Astrocyte (in vitro differentiated cells and primary cell): Measurements from ENCODE around the gene VAV1. TPM values are rescaled to one million over a fixed set of nuclear protein-coding genes. Genes with fewer than 3 reads are reported as not detected.

ENCODE experiments used
- DNase-seq: peaks from one replicate; pipeline ENCODE4 v3.0.0-alpha.2; 2010; ENCODE audit warnings: low read depth
- FAIRE-seq: peaks from 2 replicates; lab custom pipeline; 2011; peaks lifted over from hg19 to GRCh38; lab: Jason Lieb, UNC
- H2AFZ ChIP-seq: 2 replicates; pipeline ENCODE4 v1.6.0; 2012; ENCODE audit warnings: low read depth, low read length, inconsistent platforms
- H3K27ac ChIP-seq: 2 replicates; pipeline ENCODE4 v1.5.1; 2011; ENCODE audit warnings: low read depth, low read length, inconsistent platforms
- H3K27me3 ChIP-seq: 2 replicates; pipeline ENCODE4 v1.6.0; 2011; ENCODE audit warnings: low read length, inconsistent platforms; ENCODE audit not compliant: insufficient read depth
- H3K36me3 ChIP-seq: 2 replicates; pipeline ENCODE4 v1.5.1; 2011; ENCODE audit warnings: low read length, inconsistent platforms; ENCODE audit not compliant: insufficient read depth
- H3K4me1 ChIP-seq: 2 replicates; pipeline ENCODE4 v1.5.1; 2011; ENCODE audit warnings: low read length, inconsistent platforms; ENCODE audit not compliant: insufficient read depth
- H3K4me2 ChIP-seq: 2 replicates; pipeline ENCODE4 v1.6.0; 2012; ENCODE audit warnings: low read length, inconsistent platforms
- H3K4me3 ChIP-seq: 2 replicates; pipeline ENCODE4 v1.5.1; 2011; ENCODE audit warnings: low read depth, mild to moderate bottlenecking, low read length, inconsistent platforms; ENCODE audit not compliant: insufficient read depth
- H3K79me2 ChIP-seq: 2 replicates; pipeline ENCODE4 v1.6.0; 2012; ENCODE audit warnings: mild to moderate bottlenecking, low read length, inconsistent platforms; ENCODE audit not compliant: insufficient read depth
- H3K9ac ChIP-seq: 2 replicates; pipeline ENCODE4 v1.6.0; 2012; ENCODE audit warnings: mild to moderate bottlenecking, low read length, inconsistent platforms
- H3K9me3 ChIP-seq: 2 replicates; pipeline ENCODE4 v1.5.1; 2012; ENCODE audit warnings: low read depth, mild to moderate bottlenecking, low read length, inconsistent platforms; ENCODE audit not compliant: insufficient read depth
- H4K20me1 ChIP-seq: 2 replicates; pipeline ENCODE4 v1.6.0; 2012; ENCODE audit warnings: low read length, inconsistent platforms; ENCODE audit not compliant: insufficient read depth
- H3K27ac Mint-ChIP-seq: one replicate; pipeline ENCODE4 v1.8.0; 2021; ENCODE audit warnings: mild to moderate bottlenecking, mixed read lengths; ENCODE audit not compliant: unreplicated experiment
- H3K27me3 Mint-ChIP-seq: one replicate; pipeline ENCODE4 v1.8.0; 2021; ENCODE audit warnings: low read depth, mixed read lengths; ENCODE audit not compliant: unreplicated experiment
- H3K36me3 Mint-ChIP-seq: one replicate; pipeline ENCODE4 v1.8.0; 2021; ENCODE audit warnings: low read depth, mixed read lengths; ENCODE audit not compliant: unreplicated experiment
- H3K4me1 Mint-ChIP-seq: one replicate; pipeline ENCODE4 v1.8.0; 2021; ENCODE audit warnings: low read depth, mixed read lengths; ENCODE audit not compliant: unreplicated experiment
- H3K4me3 Mint-ChIP-seq: one replicate; pipeline ENCODE4 v1.8.0; 2021; ENCODE audit warnings: mild to moderate bottlenecking, moderate library complexity, mixed read lengths; ENCODE audit not compliant: unreplicated experiment
- H3K9me3 Mint-ChIP-seq: one replicate; pipeline ENCODE4 v1.8.0; 2021; ENCODE audit warnings: mild to moderate bottlenecking, mixed read lengths; ENCODE audit not compliant: unreplicated experiment
- EZH2 ChIP-seq: IDR thresholded peaks from 2 replicates; pipeline ENCODE4 v1.6.1; 2012; ENCODE audit warnings: mild to moderate bottlenecking, low read length, inconsistent platforms; ENCODE audit not compliant: insufficient read depth
- total RNA-seq: library from RNA; stranded (reverse); gene quantifications from 2 replicates; pipeline ENCODE4 v1.2.1, GENCODE V29; 2021
- TF ChIP-seq, protein P1 (sequence below): IDR thresholded peaks from 2 replicates; pipeline ENCODE4 v1.5.1; 2011; ENCODE audit warnings: low read depth, mild to moderate bottlenecking, inconsistent platforms, low read length, moderate library complexity; ENCODE audit not compliant: insufficient read depth

Gene VAV1
- total RNA-seq, 1 donor from 2014 or later: not detected

DNA sequence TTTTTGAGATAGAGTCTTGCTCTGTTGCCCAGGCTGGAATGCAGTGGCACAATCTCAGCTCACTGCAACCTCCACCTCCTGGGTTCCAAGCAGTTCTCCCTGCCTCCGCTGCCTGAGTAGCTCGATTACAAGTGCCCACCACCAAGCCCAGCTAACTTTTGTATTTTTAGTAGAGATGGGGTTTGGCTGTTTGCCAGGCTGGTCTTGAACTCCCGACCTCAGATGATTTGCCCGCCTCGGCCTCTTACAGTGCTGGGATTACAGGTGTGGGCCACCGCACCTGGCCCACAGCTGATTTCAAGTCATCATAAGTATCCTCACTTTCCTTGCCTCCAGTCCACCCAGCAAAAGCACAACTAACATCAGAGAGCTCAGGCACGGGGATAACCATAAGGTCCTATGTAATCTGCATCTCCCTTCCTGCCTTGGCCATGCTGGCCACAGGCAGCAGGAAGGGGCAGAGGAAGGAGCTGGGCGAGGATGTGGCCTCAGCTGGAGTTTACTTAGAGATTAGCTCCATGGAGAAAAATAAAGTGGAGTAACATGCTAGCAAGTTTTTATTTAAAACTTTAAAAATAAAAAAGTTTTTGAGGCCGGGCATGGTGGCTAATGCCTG lies 91.9 kb downstream of the VAV1 start:
- Mint-ChIP-seq H3K4me3 (no peak overlapping the region), H3K36me3 (no peaks in the 10 kb centered on the region), H3K4me1 (no peaks in the 10 kb centered on the region), H3K27me3 (peaks cover 5% of the 10 kb centered on the region), H3K27ac (peak overlapping the region; percentile 18), H3K9me3 (peaks cover 7% of the 10 kb centered on the region)
- DNase-seq: no peak
- no peaks in the 10 kb centered on the region for H3K4me1 ChIP-seq
- FAIRE-seq: no peak
- no peak overlapping the region for H3K4me3 ChIP-seq
- no peak overlapping the region for H3K9ac ChIP-seq
- no peak overlapping the region for H2AFZ ChIP-seq
- H3K27ac ChIP-seq: no peak overlapping the region
- H3K79me2 ChIP-seq: no peaks in the 10 kb centered on the region
- no peaks in the 10 kb centered on the region for H3K9me3 ChIP-seq
- no peaks in the 10 kb centered on the region for H3K36me3 ChIP-seq
- no peak overlapping the region for H3K4me2 ChIP-seq
- H4K20me1 ChIP-seq: no peaks in the 10 kb centered on the region
- TF ChIP-seq, protein P1, sequence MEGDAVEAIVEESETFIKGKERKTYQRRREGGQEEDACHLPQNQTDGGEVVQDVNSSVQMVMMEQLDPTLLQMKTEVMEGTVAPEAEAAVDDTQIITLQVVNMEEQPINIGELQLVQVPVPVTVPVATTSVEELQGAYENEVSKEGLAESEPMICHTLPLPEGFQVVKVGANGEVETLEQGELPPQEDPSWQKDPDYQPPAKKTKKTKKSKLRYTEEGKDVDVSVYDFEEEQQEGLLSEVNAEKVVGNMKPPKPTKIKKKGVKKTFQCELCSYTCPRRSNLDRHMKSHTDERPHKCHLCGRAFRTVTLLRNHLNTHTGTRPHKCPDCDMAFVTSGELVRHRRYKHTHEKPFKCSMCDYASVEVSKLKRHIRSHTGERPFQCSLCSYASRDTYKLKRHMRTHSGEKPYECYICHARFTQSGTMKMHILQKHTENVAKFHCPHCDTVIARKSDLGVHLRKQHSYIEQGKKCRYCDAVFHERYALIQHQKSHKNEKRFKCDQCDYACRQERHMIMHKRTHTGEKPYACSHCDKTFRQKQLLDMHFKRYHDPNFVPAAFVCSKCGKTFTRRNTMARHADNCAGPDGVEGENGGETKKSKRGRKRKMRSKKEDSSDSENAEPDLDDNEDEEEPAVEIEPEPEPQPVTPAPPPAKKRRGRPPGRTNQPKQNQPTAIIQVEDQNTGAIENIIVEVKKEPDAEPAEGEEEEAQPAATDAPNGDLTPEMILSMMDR: no peak
- no peak for TF ChIP-seq EZH2
- H3K27me3 ChIP-seq: no peaks in the 10 kb centered on the region

DNA sequence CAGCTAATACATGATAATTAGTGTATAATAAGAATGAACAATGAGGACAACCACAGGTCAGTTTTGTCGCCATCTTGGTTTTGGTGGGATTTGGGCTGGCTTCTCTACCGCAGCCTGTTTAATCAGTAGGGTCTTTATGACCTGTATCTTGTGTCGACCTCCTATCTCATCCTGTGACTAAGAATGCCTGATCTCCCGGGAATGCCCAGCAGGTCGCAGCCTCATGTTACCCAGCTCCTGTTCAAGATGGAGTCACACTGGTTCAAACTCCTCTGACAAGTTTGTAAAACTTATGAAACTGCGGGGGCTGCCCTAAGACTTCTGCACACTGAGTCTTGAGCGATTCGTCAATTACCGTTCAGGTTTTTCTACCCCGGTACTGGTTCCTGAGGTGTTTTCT lies 93.3 kb downstream of the VAV1 start:
- no peak overlapping the region for H3K4me3 Mint-ChIP-seq
- no peaks in the 10 kb centered on the region for H3K36me3 ChIP-seq
- no peak for DNase-seq
- H3K4me3 ChIP-seq: no peak overlapping the region
- no peaks in the 10 kb centered on the region for H3K27me3 ChIP-seq
- H3K27me3 Mint-ChIP-seq: peaks cover 5% of the 10 kb centered on the region
- no peaks in the 10 kb centered on the region for H3K36me3 Mint-ChIP-seq
- no peak overlapping the region for H3K27ac Mint-ChIP-seq
- TF ChIP-seq, protein P1: no peak
- TF ChIP-seq EZH2: no peak
- no peak overlapping the region for H3K27ac ChIP-seq
- H3K9ac ChIP-seq: no peak overlapping the region
- H3K9me3 Mint-ChIP-seq: peaks cover 10% of the 10 kb centered on the region
- no peaks in the 10 kb centered on the region for H3K4me1 Mint-ChIP-seq
- no peaks in the 10 kb centered on the region for H4K20me1 ChIP-seq
- H3K9me3 ChIP-seq: no peaks in the 10 kb centered on the region
- no peak overlapping the region for H3K4me2 ChIP-seq
- no peak for FAIRE-seq
- no peak overlapping the region for H2AFZ ChIP-seq
- no peaks in the 10 kb centered on the region for H3K4me1 ChIP-seq
- H3K79me2 ChIP-seq: no peaks in the 10 kb centered on the region

DNA sequence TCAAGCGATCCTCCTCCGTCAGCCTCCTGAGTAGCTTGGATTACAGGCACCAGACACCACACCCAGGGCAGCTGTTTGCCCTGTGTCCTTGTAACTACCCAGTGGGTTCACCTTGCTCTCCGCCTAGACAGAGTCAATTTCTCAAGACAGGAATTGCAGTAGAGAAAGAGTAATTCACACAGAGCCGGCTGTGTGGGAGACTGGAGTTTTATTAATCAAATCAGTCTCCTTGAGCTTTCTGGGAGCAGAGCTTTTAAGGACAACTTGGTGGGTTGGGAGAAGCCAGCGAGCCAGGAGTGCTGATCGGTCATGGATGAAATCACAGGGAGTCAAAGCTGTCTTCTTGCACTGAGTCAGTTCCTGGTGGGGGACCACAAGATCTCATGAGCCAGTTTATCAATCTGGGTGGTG lies 94.2 kb downstream of the VAV1 start:
- Histone ChIP-seq H3K4me1 (no peaks in the 10 kb centered on the region), H3K9me3 (no peaks in the 10 kb centered on the region), H3K4me2 (no peak overlapping the region), H3K79me2 (no peaks in the 10 kb centered on the region), H4K20me1 (no peaks in the 10 kb centered on the region), H3K36me3 (no peaks in the 10 kb centered on the region), H2AFZ (no peak overlapping the region), H3K9ac (no peak overlapping the region), H3K27me3 (no peaks in the 10 kb centered on the region), H3K4me3 (no peak overlapping the region), H3K27ac (no peak overlapping the region)
- H3K27ac Mint-ChIP-seq: no peak overlapping the region
- H3K36me3 Mint-ChIP-seq: no peaks in the 10 kb centered on the region
- no peaks in the 10 kb centered on the region for H3K4me1 Mint-ChIP-seq
- DNase-seq (no peak), FAIRE-seq (no peak)
- no peak for TF ChIP-seq EZH2
- TF ChIP-seq, protein P1: no peak
- no peak overlapping the region for H3K4me3 Mint-ChIP-seq
- peaks cover 9% of the 10 kb centered on the region for H3K9me3 Mint-ChIP-seq
- peaks cover 5% of the 10 kb centered on the region for H3K27me3 Mint-ChIP-seq
